ENCODE data around the gene TMEM14B. TPM values are rescaled to one million over a fixed set of nuclear protein-coding genes. Genes with fewer than 3 reads are reported as not detected.

TMEM14B gene
- total and polyA plus RNA-seq, 9 of the 15 experiments (the other 6 are each of a cell fraction or from before 2014, with no cell fraction given) = 174 to 862 (median 263) TPM

- TF ChIP-seq BRF2 (IDR thresholded peaks at IDR 0.05; ENCODE audit: borderline replicate concordance, insufficient read depth, insufficient read length) (no peak), NEUROD1 (IDR thresholded peaks at IDR 0.05; ENCODE audit: borderline replicate concordance, low read depth, low read length, partially characterized antibody) (peak; percentile 49), SNRNP70 (optimal IDR thresholded peaks at IDR 0.05; ENCODE audit: low read depth, low read length) (no peak), ATF2 (CRISPR knock-in tag; IDR thresholded peaks at IDR 0.05) (no peak), HNRNPH1 (optimal IDR thresholded peaks at IDR 0.05; ENCODE audit: low read depth, low read length) (no peak), UBTF (IDR thresholded peaks at IDR 0.05; ENCODE audit: borderline replicate concordance in 1 of 2, low read depth in 2 of 2, low read length in 2 of 2) (peak in 1 of 2 experiments; percentile 78; a peak in 1 of 4 replicates), ZBTB17 (CRISPR knock-in tag; IDR thresholded peaks at IDR 0.05) (no peak), HBP1 (CRISPR knock-in tag; IDR thresholded peaks at IDR 0.05) (no peak), SOX6 (IDR thresholded peaks at IDR 0.05) (no peak; the same call in 1 of the 2 replicates), PHF20 (IDR thresholded peaks at IDR 0.05; ENCODE audit: partially characterized antibody) (peak; percentile 95), JUND (IDR thresholded peaks at IDR 0.05; ENCODE audit: borderline replicate concordance, low read depth, low read length) (peak; percentile 72), JUND (tag; IDR thresholded peaks at IDR 0.05; ENCODE audit: borderline replicate concordance, low read depth, low read length) (no peak; the same call in 2 of the 3 replicates), ZBTB43 (CRISPR knock-in tag; IDR thresholded peaks at IDR 0.05) (0 out of 2 replicates have a peak, but pooled peaks have one; percentile 29)
These were observed at the start of gene TMEM14B (continued) for GRCh38 chr6:10747251-10747972.
